Esophagus muscularis mucosa (tissue), 3 donors: ENCODE measurements around the gene LHX5.

ENCODE experiments used
- CTCF ChIP-seq, 3 experiments: fragments of 200-600 bp in 2 of 3; fragments of 450-650 bp in 1 of 3; sonication (generic) in 2 of 3; IDR thresholded peaks; one replicate each; pipeline ENCODE4 v1.5.1; 2017 to 2019; ENCODE audit warnings: antibody characterized with exemption in 3 of 3, mild to moderate bottlenecking in 2 of 3, moderate library complexity in 1 of 3
- POLR2A ChIP-seq: fragments of 450-650 bp; IDR thresholded peaks from one replicate; pipeline ENCODE4 v1.6.1; 2017; ENCODE audit warnings: antibody characterized with exemption, moderate library complexity, mild to moderate bottlenecking, low read depth
- POLR2AphosphoS5 ChIP-seq, 2 donors: sonication (generic); formaldehyde crosslinking; IDR thresholded peaks; one replicate each; pipeline ENCODE4 v1.6.1; 2017; ENCODE audit warnings: antibody characterized with exemption in 2 of 2

DNA sequence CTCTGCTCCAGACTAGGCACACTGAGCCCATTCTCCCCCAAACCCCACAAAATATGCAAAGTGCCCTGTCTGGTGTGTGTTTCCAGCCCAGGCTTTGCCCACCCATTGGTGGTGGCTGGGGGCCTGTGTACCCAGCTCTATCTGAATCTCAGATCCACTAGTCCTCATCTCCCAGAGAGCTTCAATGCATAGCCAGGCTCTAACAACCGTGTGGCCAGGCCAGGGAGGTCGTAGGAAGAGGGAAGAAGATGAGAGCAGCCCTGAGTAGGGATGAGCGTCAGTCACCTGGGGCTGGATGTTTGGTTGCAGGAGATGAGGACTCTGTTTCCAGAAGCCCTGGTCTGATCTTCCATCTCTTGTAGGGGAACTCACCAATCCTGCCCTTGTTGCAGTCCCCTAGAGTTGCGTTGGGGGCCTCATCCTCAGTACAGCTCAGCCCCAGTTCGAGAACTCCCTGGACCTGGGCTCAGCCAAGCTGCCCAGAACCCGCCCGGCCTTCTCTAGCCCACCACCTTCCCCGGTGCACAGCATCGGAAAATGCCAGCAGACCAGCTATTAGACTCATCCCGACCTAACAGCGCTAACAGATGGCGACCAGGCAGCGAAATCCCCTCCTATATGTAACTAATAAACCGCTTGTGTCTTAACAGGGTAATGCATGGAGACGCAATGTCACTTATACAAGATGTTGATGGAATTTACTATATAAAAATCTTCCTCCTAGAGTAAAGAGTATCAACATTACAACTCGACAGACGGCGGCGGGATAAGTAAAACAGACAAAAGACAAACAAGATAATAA is 3.2 kb upstream of the LHX5 start:
- TF ChIP-seq CTCF (IDR thresholded peaks at IDR 0.05): no peak
- TF ChIP-seq POLR2A: no peak
- no peak for TF ChIP-seq POLR2AphosphoS5 (IDR thresholded peaks at IDR 0.05)
